Bronchial epithelial cell (primary cell): ENCODE measurements around the gene NANOS3. TPM values are rescaled to one million over a fixed set of nuclear protein-coding genes. Genes with fewer than 3 reads are reported as not detected.
A peak's percentile ranks its signal among the peaks of the same experiment; 100 is the strongest.
"Not testable (repeated sequence)": the region's sequence is repeated elsewhere in the genome, so short reads cannot be mapped to it uniquely, and the experiment has no call there.

Experiments
- DNase-seq: peaks from one replicate; pipeline ENCODE4 v3.0.0-alpha.2; 2010; ENCODE audit warnings: low read depth
- FAIRE-seq: peaks from 2 replicates; lab custom pipeline; 2011; peaks lifted over from hg19 to GRCh38; lab: Jason Lieb, UNC
- H3K27me3 ChIP-seq: 2 replicates; pipeline ENCODE4 v1.5.1; 2011; ENCODE audit warnings: low read length; ENCODE audit not compliant: control insufficient read depth, insufficient read depth
- H3K36me3 ChIP-seq: 2 replicates; pipeline ENCODE4 v1.5.1; 2011; ENCODE audit warnings: low read length; ENCODE audit not compliant: control insufficient read depth, insufficient read depth
- H3K4me3 ChIP-seq: 2 replicates; pipeline ENCODE4 v1.5.1; 2011; ENCODE audit warnings: mild to moderate bottlenecking, low read depth, low read length, control low read depth
- CTCF ChIP-seq: IDR thresholded peaks from 2 replicates; pipeline ENCODE4 v1.5.1; 2011; ENCODE audit warnings: mild to moderate bottlenecking, moderate library complexity, low read length, control low read depth, inconsistent platforms; ENCODE audit not compliant: insufficient read depth, severe bottlenecking
- total RNA-seq: library from RNA; depleted of rRNA; stranded (reverse); fragments of >200 nt; gene quantifications from 2 replicates; pipeline ENCODE4 v1.2.1, GENCODE V29; 2014

NANOS3 gene
- total RNA-seq, 1 donor from 2014 or later: 0.53 TPM

- H3K4me3 ChIP-seq: no peak overlapping the region
- DNase-seq (peak; percentile 53), FAIRE-seq (peak; percentile 93)
- H3K27me3 ChIP-seq: no peaks in the 10 kb centered on the region
- peaks cover 42% of the 10 kb centered on the region for H3K36me3 ChIP-seq
- TF ChIP-seq CTCF: no peak
These were observed 44.2 kb downstream of the NANOS3 start for GRCh38 chr19:13920940-13921747.

- DNase-seq, H3K4me3 ChIP-seq, H3K27me3 ChIP-seq: not testable (repeated sequence)
- FAIRE-seq: peak; percentile 52
- H3K36me3 ChIP-seq: peaks cover 49% of the 10 kb centered on the region
These were observed 45.2 kb downstream of the NANOS3 start for GRCh38 chr19:13922118-13922517.

- no peaks in the 10 kb centered on the region for H3K27me3 ChIP-seq
- H3K36me3 ChIP-seq: peaks cover 51% of the 10 kb centered on the region
- FAIRE-seq: no peak
- H3K4me3 ChIP-seq: no peak overlapping the region
- no peak for DNase-seq
- no peak for TF ChIP-seq CTCF
These were observed 46.5 kb downstream of the NANOS3 start for GRCh38 chr19:13923194-13923987.

- Histone ChIP-seq H3K36me3 (peaks cover 33% of the 10 kb centered on the region), H3K27me3 (no peaks in the 10 kb centered on the region), H3K4me3 (no peak overlapping the region)
- no peak for TF ChIP-seq CTCF
- DNase-seq (no peak), FAIRE-seq (no peak)
These were observed 49.1 kb downstream of the NANOS3 start for GRCh38 chr19:13926010-13926409.

GRCh38 chr19:13926715-13927114 lies 49.8 kb downstream of the NANOS3 start:
- no peak for TF ChIP-seq CTCF
- peaks cover 26% of the 10 kb centered on the region for H3K36me3 ChIP-seq
- no peak overlapping the region for H3K4me3 ChIP-seq
- peak; percentile 36 for FAIRE-seq
- no peak for DNase-seq
- H3K27me3 ChIP-seq: no peaks in the 10 kb centered on the region

- H3K4me3 ChIP-seq: no peak overlapping the region
- no peaks in the 10 kb centered on the region for H3K27me3 ChIP-seq
- FAIRE-seq: no peak
- peaks cover 17% of the 10 kb centered on the region for H3K36me3 ChIP-seq
- TF ChIP-seq CTCF: no peak
- no peak for DNase-seq
These were observed 52.4 kb downstream of the NANOS3 start for GRCh38 chr19:13929340-13929739.
